T-cell (primary cell): Measurements from ENCODE around the gene USPL1. TPM values are rescaled to one million over a fixed set of nuclear protein-coding genes. Genes with fewer than 3 reads are reported as not detected.

Experiments
- ATAC-seq, 4 experiments: fragments of 200-7000 bp in 3 of 4; fragments of 150-1000 bp in 1 of 4; cut with Tn5 transposase; replicated peaks in 1 of 4; 1 replicate in 3 of 4; 2 replicates in 1 of 4; pipeline ENCODE4 v1.10.0; 2021; ENCODE audit warnings: moderate library complexity in 3 of 4, mild to moderate bottlenecking in 2 of 4, moderate number of reproducible peaks in 1 of 4
- CTCF ChIA-PET, 2 donors: fragments of 300-600 bp; sonication (Branson Sonifier 250); formaldehyde crosslinking; loops; one replicate each; lab custom pipeline; 2022; ENCODE audit warnings: antibody characterized with exemption in 2 of 2; lab: Charles Lee
- POLR2A ChIA-PET, 2 donors: fragments of 300-600 bp; sonication (Branson Sonifier 250); formaldehyde crosslinking; loops; one replicate each; lab custom pipeline; 2022; ENCODE audit warnings: antibody characterized with exemption in 2 of 2; lab: Charles Lee
- DNase-seq, 35 experiments: peaks; one replicate each; pipeline versions ENCODE4 v3.0.0 to v3.0.0-alpha.2; 2013 to 2023
- H3K27ac ChIP-seq: one replicate; pipeline ENCODE4 v1.5.1; 2013; ENCODE audit warnings: low read length
- H3K27me3 ChIP-seq, 2 experiments: replicated peaks in 1 of 2; 1 replicate in 1 of 2; 2 replicates in 1 of 2; pipeline versions ENCODE4 v1.6.1 to v1.7.0; 2013; ENCODE audit warnings: low read length in 1 of 2, mixed read lengths in 1 of 2; ENCODE audit not compliant: control insufficient read depth in 2 of 2, insufficient read depth in 2 of 2; ENCODE audit errors: extremely low read depth in 1 of 2
- H3K36me3 ChIP-seq, 2 donors: 1 replicate in 1 of 2; 2 replicates in 1 of 2; pipeline versions ENCODE4 v1.6.1 to v1.7.0; 2013; ENCODE audit warnings: low read length in 1 of 2; ENCODE audit not compliant: control insufficient read depth in 2 of 2, insufficient read depth in 1 of 2; ENCODE audit errors: extremely low read depth in 1 of 2
- H3K4me1 ChIP-seq, 2 experiments: 1 replicate in 1 of 2; 2 replicates in 1 of 2; pipeline versions ENCODE4 v1.6.1 to v1.7.0; 2013; ENCODE audit warnings: low read length in 2 of 2, mixed read lengths in 1 of 2; ENCODE audit not compliant: insufficient read depth in 2 of 2, control insufficient read depth in 1 of 2; ENCODE audit errors: extremely low read depth in 1 of 2
- H3K4me3 ChIP-seq, 2 donors: 1 replicate in 1 of 2; 2 replicates in 1 of 2; pipeline versions ENCODE4 v1.5.1 to v1.7.0; 2013; ENCODE audit warnings: mild to moderate bottlenecking in 2 of 2, low read length in 1 of 2, moderate library complexity in 1 of 2; ENCODE audit not compliant: control insufficient read depth in 1 of 2; ENCODE audit errors: extremely low read depth in 1 of 2
- H3K9me3 ChIP-seq: 2 replicates; pipeline ENCODE4 v1.7.0; 2013
- H3K27ac Mint-ChIP-seq, 2 donors: one replicate each; pipeline ENCODE4 v1.8.0; 2020 to 2021; ENCODE audit warnings: mild to moderate bottlenecking in 2 of 2, mixed read lengths in 2 of 2
- H3K27me3 Mint-ChIP-seq, 2 donors: one replicate each; pipeline ENCODE4 v1.8.0; 2021 to 2022; ENCODE audit warnings: mixed read lengths in 2 of 2
- H3K36me3 Mint-ChIP-seq: one replicate; pipeline ENCODE4 v1.8.0; 2021; ENCODE audit warnings: mixed read lengths
- H3K4me1 Mint-ChIP-seq, 3 donors: one replicate each; pipeline ENCODE4 v1.8.0; 2020 to 2022; ENCODE audit warnings: mixed read lengths in 3 of 3, mild to moderate bottlenecking in 1 of 3
- H3K4me3 Mint-ChIP-seq, 3 donors: one replicate each; pipeline ENCODE4 v1.8.0; 2020 to 2022; ENCODE audit warnings: mild to moderate bottlenecking in 3 of 3, mixed read lengths in 3 of 3, moderate library complexity in 3 of 3
- H3K9me3 Mint-ChIP-seq, 3 donors: one replicate each; pipeline ENCODE4 v1.8.0; 2020 to 2022; ENCODE audit warnings: mixed read lengths in 3 of 3
- WGBS: methylation state at CpG from one replicate; pipeline ENCODE4 v1.1.5; 2013; ENCODE audit warnings: missing lambda C conversion rate; ENCODE audit not compliant: insufficient coverage; 5-methylcytosine and 5-hydroxymethylcytosine counted together
- total RNA-seq, 35 experiments: library from RNA in 6 of 35; stranded (reverse) in 6 of 35; fragments of 120-200 nt in 1 of 35; gene quantifications; one replicate each; pipeline versions ENCODE4 v1.2.1 to v1.2.4 and lab custom pipeline; 2013 to 2026

Gene USPL1
- total RNA-seq, 5 donors from 2014 or later (not counting 1 experiment from before 2014, with no cell fraction given) = 24.1 to 32.9 (median 26.7) TPM

- 55% methylated on average over 1 of the region's 1 CpG for WGBS
- H3K4me3 ChIP-seq = no peak overlapping the region
- Mint-ChIP-seq H3K4me3 (no peak overlapping the region), H3K27ac (no peak overlapping the region), H3K4me1 (peaks cover 0 to 9% (median 5%) of the 10 kb centered on the region in 3 donors), H3K36me3 (no peaks in the 10 kb centered on the region), H3K27me3 (no peaks in the 10 kb centered on the region), H3K9me3 (no peaks in the 10 kb centered on the region)
- H3K27me3 ChIP-seq = no peaks in the 10 kb centered on the region
- peaks cover 8 to 10% of the 10 kb centered on the region in 2 experiments for H3K4me1 ChIP-seq
- H3K9me3 ChIP-seq = no peaks in the 10 kb centered on the region
- DNase-seq (no peak), ATAC-seq (peak in 1 of 4 experiments; percentile 53)
- CTCF ChIA-PET = no interaction called here
- no peaks in the 10 kb centered on the region for H3K36me3 ChIP-seq
- no peak overlapping the region for H3K27ac ChIP-seq
- POLR2A ChIA-PET = no interaction called here
These were observed 47.9 kb downstream of the USPL1 start for GRCh38 chr13:30665638-30666037.

GRCh38 chr13:30666113-30666512 lies 48.4 kb downstream of the USPL1 start:
- H3K27ac ChIP-seq = no peak overlapping the region
- H3K4me3 ChIP-seq = no peak overlapping the region
- no peaks in the 10 kb centered on the region for H3K9me3 ChIP-seq
- H3K4me1 ChIP-seq = peaks cover 8 to 10% of the 10 kb centered on the region in 2 experiments
- ChIA-PET POLR2A (no interaction called here), CTCF (no interaction called here)
- Mint-ChIP-seq H3K4me3 (no peak overlapping the region), H3K27me3 (no peaks in the 10 kb centered on the region), H3K36me3 (no peaks in the 10 kb centered on the region), H3K9me3 (no peaks in the 10 kb centered on the region), H3K27ac (no peak overlapping the region), H3K4me1 (peaks cover 0 to 10% (median 5%) of the 10 kb centered on the region in 3 donors)
- ATAC-seq (no peak), DNase-seq (no peak)
- WGBS = 91% methylated on average over 6 of the region's 8 CpGs
- H3K36me3 ChIP-seq = no peaks in the 10 kb centered on the region
- no peaks in the 10 kb centered on the region for H3K27me3 ChIP-seq

GRCh38 chr13:30667014-30667413 lies 49.3 kb downstream of the USPL1 start:
- Histone ChIP-seq H3K36me3 (no peaks in the 10 kb centered on the region), H3K27ac (no peak overlapping the region), H3K4me3 (no peak overlapping the region), H3K4me1 (peaks cover 8 to 10% of the 10 kb centered on the region in 2 experiments), H3K27me3 (no peaks in the 10 kb centered on the region), H3K9me3 (no peaks in the 10 kb centered on the region)
- Mint-ChIP-seq H3K4me1 (peaks cover 0 to 13% (median 11%) of the 10 kb centered on the region in 3 donors), H3K9me3 (no peaks in the 10 kb centered on the region), H3K4me3 (no peak overlapping the region), H3K27ac (no peak overlapping the region), H3K27me3 (no peaks in the 10 kb centered on the region), H3K36me3 (no peaks in the 10 kb centered on the region)
- ChIA-PET CTCF (no interaction called here), POLR2A (no interaction called here)
- ATAC-seq = no peak
- WGBS = no CpG with 5 or more reads among the region's 4 CpGs
- DNase-seq = no peak

GRCh38 chr13:30668312-30668711 lies 50.6 kb downstream of the USPL1 start:
- DNase-seq (no peak), ATAC-seq (no peak)
- no peaks in the 10 kb centered on the region for H3K36me3 Mint-ChIP-seq
- peaks cover 2 to 11% (median 8%) of the 10 kb centered on the region in 3 donors for H3K4me1 Mint-ChIP-seq
- H3K36me3 ChIP-seq = no peaks in the 10 kb centered on the region
- H3K9me3 ChIP-seq = no peaks in the 10 kb centered on the region
- peaks cover 8 to 10% of the 10 kb centered on the region in 2 experiments for H3K4me1 ChIP-seq
- H3K4me3 Mint-ChIP-seq = no peak overlapping the region
- no peak overlapping the region for H3K4me3 ChIP-seq
- H3K9me3 Mint-ChIP-seq = no peaks in the 10 kb centered on the region
- H3K27ac Mint-ChIP-seq = no peak overlapping the region
- H3K27me3 ChIP-seq = no peaks in the 10 kb centered on the region
- no peaks in the 10 kb centered on the region for H3K27me3 Mint-ChIP-seq
- H3K27ac ChIP-seq = no peak overlapping the region
- POLR2A ChIA-PET = no interaction called here
- WGBS = 79% methylated on average over 3 of the region's 4 CpGs
- CTCF ChIA-PET = interaction anchor here in 1 of 2 donors (0.6 kb wide), 1 partner anchor 887 kb away, joined by 8 read pairs; no protein-coding TSS in a partner anchor

GRCh38 chr13:30671271-30671815 lies 53.6 kb downstream of the USPL1 start:
- H3K9me3 Mint-ChIP-seq = no peaks in the 10 kb centered on the region
- Histone ChIP-seq H3K4me1 (peaks cover under 1 to 8% of the 10 kb centered on the region in 2 experiments), H3K36me3 (no peaks in the 10 kb centered on the region), H3K27me3 (no peaks in the 10 kb centered on the region), H3K27ac (no peak overlapping the region), H3K9me3 (no peaks in the 10 kb centered on the region), H3K4me3 (no peak overlapping the region)
- WGBS = 84% methylated on average over 6 of the region's 6 CpGs
- DNase-seq = no peak
- POLR2A ChIA-PET = interaction anchor here in 1 of 2 donors (0.7 kb wide), 1 partner anchor 1999 kb away, joined by 7 read pairs; no protein-coding TSS in a partner anchor
- no peak overlapping the region for H3K4me3 Mint-ChIP-seq
- peaks cover 10 to 21% (median 20%) of the 10 kb centered on the region in 3 donors for H3K4me1 Mint-ChIP-seq
- CTCF ChIA-PET = no interaction called here
- no peaks in the 10 kb centered on the region for H3K36me3 Mint-ChIP-seq
- no peak for ATAC-seq
- peak overlapping the region in 1 of 2 donors; percentile 6 for H3K27ac Mint-ChIP-seq
- no peaks in the 10 kb centered on the region for H3K27me3 Mint-ChIP-seq

- peak overlapping the region; percentile 57 to 67 for H3K4me3 ChIP-seq
- WGBS = 2% methylated on average over 68 of the region's 72 CpGs
- Mint-ChIP-seq H3K9me3 (no peaks in the 10 kb centered on the region), H3K4me3 (peak overlapping the region; percentile 75 to 89 (median 81)), H3K27ac (peak overlapping the region; percentile 89 to 91), H3K27me3 (no peaks in the 10 kb centered on the region), H3K36me3 (no peaks in the 10 kb centered on the region), H3K4me1 (peaks cover 10 to 23% (median 20%) of the 10 kb centered on the region in 3 donors)
- peaks cover 0 to 8% of the 10 kb centered on the region in 2 experiments for H3K4me1 ChIP-seq
- peak; percentile 76 to 93 (median 85) for DNase-seq
- ChIA-PET CTCF (no interaction called here), POLR2A (no interaction called here)
- no peaks in the 10 kb centered on the region for H3K9me3 ChIP-seq
- H3K36me3 ChIP-seq = no peaks in the 10 kb centered on the region
- H3K27ac ChIP-seq = peak overlapping the region; percentile 31
- ATAC-seq = peak; percentile 92 to 95 (median 93)
- no peaks in the 10 kb centered on the region for H3K27me3 ChIP-seq
These were observed 56.2 kb downstream of the USPL1 start for GRCh38 chr13:30673669-30674521.
